GDM1 (cell line): ENCODE results near the gene MRPL27.
"Not testable (repeated sequence)": the region's sequence is repeated elsewhere in the genome, so short reads cannot be mapped to it uniquely, and the experiment has no call there.

Source experiments
- DNase-seq: peaks from one replicate; lab custom pipeline; 2025; lab: John Stamatoyannopoulos, UW

MRPL27 gene

GRCh38 chr17:50372758-50373556 lies at the start of gene MRPL27, which contains the start of gene EME1:
TSS of gene MRPL27 (minus strand) at chr17:50373184. CDS start at chr17:50373170, 14 bp downstream.
TSS of gene EME1 (plus strand) at chr17:50373229. CDS start at chr17:50375209, 1,980 bp downstream.
- peak; percentile 85 for DNase-seq

GRCh38 chr17:50422738-50423137 lies 49.8 kb upstream of the MRPL27 start:
- DNase-seq, result no peak

- DNase-seq, result no peak
Observed at GRCh38 chr17:50421308-50422051, 48.5 kb upstream of the MRPL27 start.

- no peak for DNase-seq
Observed at GRCh38 chr17:50420419-50421112, 47.6 kb upstream of the MRPL27 start.

GRCh38 chr17:50419577-50419976 lies 46.6 kb upstream of the MRPL27 start:
- DNase-seq, result not testable (repeated sequence)

- DNase-seq, result no peak
Observed at GRCh38 chr17:50414808-50415207, 41.8 kb upstream of the MRPL27 start.

GRCh38 chr17:50412188-50412732 lies 39.3 kb upstream of the MRPL27 start:
- DNase-seq, result no peak

- no peak for DNase-seq
Observed at GRCh38 chr17:50407921-50408320, 34.9 kb upstream of the MRPL27 start.

- DNase-seq, result no peak
Observed at GRCh38 chr17:50406578-50406977, 33.6 kb upstream of the MRPL27 start.

GRCh38 chr17:50405351-50405750 lies 32.4 kb upstream of the MRPL27 start:
- DNase-seq, result not testable (repeated sequence)

GRCh38 chr17:50399591-50399990 lies 26.6 kb upstream of the MRPL27 start:
- not testable (repeated sequence) for DNase-seq

- DNase-seq, result not testable (repeated sequence)
Observed at GRCh38 chr17:50398672-50399071, 25.7 kb upstream of the MRPL27 start.

- no peak for DNase-seq
Observed at GRCh38 chr17:50397919-50398285, 24.9 kb upstream of the MRPL27 start.

GRCh38 chr17:50397111-50397918 lies 24.3 kb upstream of the MRPL27 start, which contains the start of gene LRRC59:
TSS of gene LRRC59 (minus strand) at chr17:50397523. CDS start at chr17:50397317, 206 bp downstream.
- peak; percentile 80 for DNase-seq

- no peak for DNase-seq
Observed at GRCh38 chr17:50396261-50397110, 23.5 kb upstream of the MRPL27 start.

- DNase-seq, result no peak
Observed at GRCh38 chr17:50394711-50395110, 21.7 kb upstream of the MRPL27 start.

GRCh38 chr17:50393700-50394099 lies 20.7 kb upstream of the MRPL27 start:
- DNase-seq, result no peak

- no peak for DNase-seq
Observed at GRCh38 chr17:50392621-50393020, 19.6 kb upstream of the MRPL27 start.

- DNase-seq, result no peak
Observed at GRCh38 chr17:50389534-50389933, 16.6 kb upstream of the MRPL27 start.

GRCh38 chr17:50388728-50389127 lies 15.7 kb upstream of the MRPL27 start:
- no peak for DNase-seq
